ENCODE measurements around the gene DIABLO.

DNA sequence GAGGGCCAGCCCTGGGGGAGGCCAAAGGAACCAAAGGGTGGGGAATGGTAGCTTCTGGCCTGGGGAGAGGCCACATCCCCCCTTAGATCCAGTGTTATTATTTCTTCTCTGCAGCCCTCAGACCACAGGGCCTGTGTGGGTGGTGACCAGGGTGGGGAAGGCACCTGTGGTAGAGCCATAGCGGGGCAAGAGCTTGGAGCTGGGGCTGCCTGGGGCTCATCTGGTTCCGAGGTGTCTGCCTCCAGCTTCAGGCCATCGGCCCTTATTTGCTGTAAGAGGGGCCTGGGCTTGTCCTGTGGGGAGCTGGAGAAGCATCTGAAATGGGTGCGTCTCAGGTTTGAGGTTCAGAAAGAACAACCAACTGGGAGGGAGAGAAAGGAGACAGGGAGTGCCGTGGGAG, 24.5 kb downstream of the DIABLO start:
- TF ChIP-seq, protein P1, sequence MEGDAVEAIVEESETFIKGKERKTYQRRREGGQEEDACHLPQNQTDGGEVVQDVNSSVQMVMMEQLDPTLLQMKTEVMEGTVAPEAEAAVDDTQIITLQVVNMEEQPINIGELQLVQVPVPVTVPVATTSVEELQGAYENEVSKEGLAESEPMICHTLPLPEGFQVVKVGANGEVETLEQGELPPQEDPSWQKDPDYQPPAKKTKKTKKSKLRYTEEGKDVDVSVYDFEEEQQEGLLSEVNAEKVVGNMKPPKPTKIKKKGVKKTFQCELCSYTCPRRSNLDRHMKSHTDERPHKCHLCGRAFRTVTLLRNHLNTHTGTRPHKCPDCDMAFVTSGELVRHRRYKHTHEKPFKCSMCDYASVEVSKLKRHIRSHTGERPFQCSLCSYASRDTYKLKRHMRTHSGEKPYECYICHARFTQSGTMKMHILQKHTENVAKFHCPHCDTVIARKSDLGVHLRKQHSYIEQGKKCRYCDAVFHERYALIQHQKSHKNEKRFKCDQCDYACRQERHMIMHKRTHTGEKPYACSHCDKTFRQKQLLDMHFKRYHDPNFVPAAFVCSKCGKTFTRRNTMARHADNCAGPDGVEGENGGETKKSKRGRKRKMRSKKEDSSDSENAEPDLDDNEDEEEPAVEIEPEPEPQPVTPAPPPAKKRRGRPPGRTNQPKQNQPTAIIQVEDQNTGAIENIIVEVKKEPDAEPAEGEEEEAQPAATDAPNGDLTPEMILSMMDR (IDR thresholded peaks at IDR 0.05; ENCODE audit: low read length): no peak
- TF ChIP-seq EZH2 (optimal IDR thresholded peaks at IDR 0.05; ENCODE audit: low read depth, low read length) (no peak), EZH2phosphoT487 (IDR thresholded peaks at IDR 0.05; ENCODE audit: low read length) (no peak)

All from MM.1S (cell line).